ENCODE data around the gene MEIOC. TPM values are rescaled to one million over a fixed set of nuclear protein-coding genes. Genes with fewer than 3 reads are reported as not detected.

Gene MEIOC
- total RNA-seq, 1 experiment from 2014 or later: not detected

- no peak for ATAC-seq
- H3K4me1 ChIP-seq (ENCODE audit: insufficient read depth, low read length): no peaks in the 10 kb centered on the region
- no peaks in the 10 kb centered on the region for H4K20me1 ChIP-seq (ENCODE audit: low read length)
- H3F3A ChIP-seq (ENCODE audit: low read length, unreplicated experiment): no peaks in the 10 kb centered on the region
- POLR2A ChIA-PET (ENCODE audit: unreplicated experiment): no interaction called here
- BruUV-seq (replicated peaks): no TSS peak
- H3K79me2 ChIP-seq (ENCODE audit: low read length): no peaks in the 10 kb centered on the region
- CTCF ChIA-PET: no interaction called here
- no peaks in the 10 kb centered on the region for H3K9me2 ChIP-seq (replicated peaks; ENCODE audit: low read length)
- no peak overlapping the region for H2AFZ ChIP-seq (ENCODE audit: low read length)
- intact Hi-C loops (cut with micrococcal nuclease): no loop called here
- no peaks in the 10 kb centered on the region for H3K27me3 ChIP-seq (ENCODE audit: low read length)
- no peak overlapping the region for H3K9ac ChIP-seq (ENCODE audit: low read length)
- H3K4me2 ChIP-seq (ENCODE audit: low read length): no peak overlapping the region
- no peak overlapping the region for H3K27ac ChIP-seq (ENCODE audit: low read length)
- H3K9me3 ChIP-seq (ENCODE audit: low read length): no peaks in the 10 kb centered on the region
- DNase-seq: no peak
- no peaks in the 10 kb centered on the region for H3K36me3 ChIP-seq (ENCODE audit: low read depth, low read length)
- no peak for TF ChIP-seq EZH2 (IDR thresholded peaks at IDR 0.05; ENCODE audit: low read length, unreplicated experiment)
- no peak for TF ChIP-seq CTCF (conservative IDR thresholded peaks at IDR 0.05; ENCODE audit: low read depth, low read length)
- no peak for TF ChIP-seq EZH2phosphoT487 (IDR thresholded peaks at IDR 0.05; ENCODE audit: borderline replicate concordance, low read length)
- no peak overlapping the region for H3K4me3 ChIP-seq (ENCODE audit: low read length)
These were observed 5.0 kb upstream of the MEIOC start for GRCh38 chr17:44651228-44651627.

DNA sequence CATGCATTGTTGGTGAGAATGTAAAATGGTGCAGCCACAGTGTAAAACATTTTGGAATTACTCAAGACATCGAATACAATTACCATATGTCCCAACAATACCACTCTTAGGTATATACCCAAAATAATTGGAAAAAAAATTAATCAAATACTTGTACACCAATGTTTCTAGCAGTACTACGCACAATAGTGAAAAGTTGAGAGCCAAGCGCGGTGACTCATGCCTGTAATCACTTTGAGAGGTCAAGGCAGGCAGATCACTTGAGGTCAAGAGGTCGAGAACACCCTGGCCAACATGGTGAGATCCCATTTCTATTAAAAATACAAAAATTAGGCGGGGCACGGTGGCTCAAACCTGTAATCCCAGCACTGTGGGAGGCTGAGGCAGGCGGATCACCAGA is 3.5 kb upstream of the MEIOC start:
- no peak for TF ChIP-seq EZH2phosphoT487 (IDR thresholded peaks at IDR 0.05; ENCODE audit: borderline replicate concordance, low read length)
- TF ChIP-seq EZH2 (IDR thresholded peaks at IDR 0.05; ENCODE audit: low read length, unreplicated experiment): no peak
- TF ChIP-seq CTCF (conservative IDR thresholded peaks at IDR 0.05; ENCODE audit: low read depth, low read length): no peak
- DNase-seq (no peak), ATAC-seq (no peak)
- intact Hi-C loops (cut with micrococcal nuclease): no loop called here
- no TSS peak for BruUV-seq (replicated peaks)
- Histone ChIP-seq H3F3A (ENCODE audit: low read length, unreplicated experiment) (no peaks in the 10 kb centered on the region), H2AFZ (ENCODE audit: low read length) (no peak overlapping the region), H3K9me3 (ENCODE audit: low read length) (no peaks in the 10 kb centered on the region), H3K27me3 (ENCODE audit: low read length) (no peaks in the 10 kb centered on the region), H3K4me3 (ENCODE audit: low read length) (no peak overlapping the region), H3K9me2 (replicated peaks; ENCODE audit: low read length) (no peaks in the 10 kb centered on the region), H3K79me2 (ENCODE audit: low read length) (no peaks in the 10 kb centered on the region), H4K20me1 (ENCODE audit: low read length) (no peaks in the 10 kb centered on the region), H3K36me3 (ENCODE audit: low read depth, low read length) (no peaks in the 10 kb centered on the region), H3K4me1 (ENCODE audit: insufficient read depth, low read length) (no peaks in the 10 kb centered on the region), H3K27ac (ENCODE audit: low read length) (no peak overlapping the region), H3K9ac (ENCODE audit: low read length) (no peak overlapping the region), H3K4me2 (ENCODE audit: low read length) (no peak overlapping the region)
- ChIA-PET POLR2A (ENCODE audit: unreplicated experiment) (no interaction called here), CTCF (no interaction called here)

DNA sequence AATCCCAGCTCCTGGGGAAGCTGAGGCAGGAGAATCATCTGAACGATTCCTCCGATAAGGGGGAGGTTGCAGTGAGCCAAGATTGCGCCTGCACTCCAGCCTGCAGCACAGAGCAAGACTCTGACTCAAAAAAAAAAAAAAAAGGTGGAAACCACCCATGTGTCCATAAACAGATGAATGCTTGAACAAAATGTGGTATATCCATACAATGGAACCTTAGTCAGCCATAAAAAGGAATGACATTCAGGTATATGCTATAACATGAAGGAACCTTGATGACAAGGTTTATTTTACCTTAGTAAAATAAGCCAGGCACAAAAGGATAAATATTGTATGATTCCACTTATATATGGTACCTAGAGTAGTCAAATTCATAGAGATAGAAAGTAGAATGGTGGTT is 2.9 kb upstream of the MEIOC start:
- Histone ChIP-seq H3K4me3 (ENCODE audit: low read length) (no peak overlapping the region), H3F3A (ENCODE audit: low read length, unreplicated experiment) (no peaks in the 10 kb centered on the region), H3K9me2 (replicated peaks; ENCODE audit: low read length) (no peaks in the 10 kb centered on the region), H3K9ac (ENCODE audit: low read length) (no peak overlapping the region), H3K27me3 (ENCODE audit: low read length) (no peaks in the 10 kb centered on the region), H3K79me2 (ENCODE audit: low read length) (no peaks in the 10 kb centered on the region), H3K4me2 (ENCODE audit: low read length) (no peak overlapping the region), H3K9me3 (ENCODE audit: low read length) (no peaks in the 10 kb centered on the region), H4K20me1 (ENCODE audit: low read length) (no peaks in the 10 kb centered on the region), H3K4me1 (ENCODE audit: insufficient read depth, low read length) (no peaks in the 10 kb centered on the region), H2AFZ (ENCODE audit: low read length) (no peak overlapping the region), H3K27ac (ENCODE audit: low read length) (no peak overlapping the region), H3K36me3 (ENCODE audit: low read depth, low read length) (no peaks in the 10 kb centered on the region)
- ATAC-seq (no peak), DNase-seq (no peak)
- TF ChIP-seq CTCF (conservative IDR thresholded peaks at IDR 0.05; ENCODE audit: low read depth, low read length) (no peak), EZH2phosphoT487 (IDR thresholded peaks at IDR 0.05; ENCODE audit: borderline replicate concordance, low read length) (no peak), EZH2 (IDR thresholded peaks at IDR 0.05; ENCODE audit: low read length, unreplicated experiment) (no peak)
- BruUV-seq (replicated peaks): no TSS peak
- ChIA-PET CTCF (no interaction called here), POLR2A (ENCODE audit: unreplicated experiment) (no interaction called here)
- intact Hi-C loops (cut with micrococcal nuclease): no loop called here

Data from PC-3 (cell line).